Skeletal muscle satellite cell (primary cell): ENCODE data around the gene FLG2.
"Not testable (repeated sequence)": the region's sequence is repeated elsewhere in the genome, so short reads cannot be mapped to it uniquely, and the experiment has no call there.

Experiments
- H3K27me3 ChIP-seq: 2 replicates; pipeline ENCODE4 v1.7.0; 2013; ENCODE audit warnings: low read length; ENCODE audit not compliant: control insufficient read depth, insufficient read depth
- H3K36me3 ChIP-seq: 2 replicates; pipeline ENCODE4 v1.7.0; 2013; ENCODE audit warnings: mild to moderate bottlenecking, control low read depth, low read length; ENCODE audit not compliant: insufficient read depth
- H3K4me1 ChIP-seq: 2 replicates; pipeline ENCODE4 v1.7.0; 2013; ENCODE audit warnings: low read length; ENCODE audit not compliant: control insufficient read depth, insufficient read depth
- H3K4me2 ChIP-seq: 2 replicates; pipeline ENCODE4 v1.7.0; 2013; ENCODE audit warnings: mild to moderate bottlenecking, low read length
- H3K4me3 ChIP-seq: 2 replicates; pipeline ENCODE4 v1.7.0; 2013; ENCODE audit warnings: low read length
- H3K9ac ChIP-seq: 2 replicates; pipeline ENCODE4 v1.7.0; 2013; ENCODE audit warnings: mild to moderate bottlenecking, low read depth, low read length, moderate library complexity
- H3K9me3 ChIP-seq: replicated peaks from 2 replicates; pipeline ENCODE4 v1.7.0; 2013; ENCODE audit warnings: mild to moderate bottlenecking, control low read depth, low read length

Gene FLG2

GRCh38 chr1:152356736-152357135 lies 3.1 kb downstream of the FLG2 start:
- Histone ChIP-seq H3K4me1 (no peaks in the 10 kb centered on the region), H3K9me3 (no peaks in the 10 kb centered on the region), H3K4me2 (no peak overlapping the region), H3K9ac (no peak overlapping the region), H3K36me3 (no peaks in the 10 kb centered on the region), H3K27me3 (no peaks in the 10 kb centered on the region), H3K4me3 (no peak overlapping the region)

GRCh38 chr1:152349611-152350010 lies 10.2 kb downstream of the FLG2 start:
- Histone ChIP-seq H3K9me3 (no peaks in the 10 kb centered on the region), H3K4me1 (no peaks in the 10 kb centered on the region), H3K4me2 (no peak overlapping the region), H3K27me3 (no peaks in the 10 kb centered on the region), H3K36me3 (no peaks in the 10 kb centered on the region), H3K9ac (no peak overlapping the region), H3K4me3 (no peak overlapping the region)

GRCh38 chr1:152348447-152348846 lies 11.4 kb downstream of the FLG2 start:
- Histone ChIP-seq H3K9me3 (no peaks in the 10 kb centered on the region), H3K4me2 (no peak overlapping the region), H3K36me3 (no peaks in the 10 kb centered on the region), H3K27me3 (no peaks in the 10 kb centered on the region), H3K4me1 (no peaks in the 10 kb centered on the region), H3K9ac (no peak overlapping the region), H3K4me3 (no peak overlapping the region)

GRCh38 chr1:152347116-152347728 lies 12.6 kb downstream of the FLG2 start:
- Histone ChIP-seq H3K27me3 (no peaks in the 10 kb centered on the region), H3K36me3 (no peaks in the 10 kb centered on the region), H3K9ac (no peak overlapping the region), H3K9me3 (no peaks in the 10 kb centered on the region), H3K4me1 (no peaks in the 10 kb centered on the region), H3K4me2 (no peak overlapping the region), H3K4me3 (no peak overlapping the region)

- Histone ChIP-seq H3K27me3 (no peaks in the 10 kb centered on the region), H3K4me3 (no peak overlapping the region), H3K36me3 (no peaks in the 10 kb centered on the region), H3K4me2 (no peak overlapping the region), H3K4me1 (no peaks in the 10 kb centered on the region), H3K9ac (no peak overlapping the region), H3K9me3 (no peaks in the 10 kb centered on the region)
These were observed 15.4 kb downstream of the FLG2 start for GRCh38 chr1:152344438-152344837.

- Histone ChIP-seq H3K27me3 (no peaks in the 10 kb centered on the region), H3K36me3 (no peaks in the 10 kb centered on the region), H3K4me1 (no peaks in the 10 kb centered on the region), H3K4me2 (no peak overlapping the region), H3K9ac (no peak overlapping the region), H3K4me3 (no peak overlapping the region), H3K9me3 (no peaks in the 10 kb centered on the region)
These were observed 16.8 kb downstream of the FLG2 start for GRCh38 chr1:152343006-152343405.

GRCh38 chr1:152335399-152335798 lies 24.4 kb downstream of the FLG2 start:
- H3K27me3 ChIP-seq, result no peaks in the 10 kb centered on the region
- H3K9me3 ChIP-seq, result no peaks in the 10 kb centered on the region
- H3K9ac ChIP-seq, result no peak overlapping the region
- no peak overlapping the region for H3K4me2 ChIP-seq
- no peaks in the 10 kb centered on the region for H3K4me1 ChIP-seq
- H3K36me3 ChIP-seq, result no peaks in the 10 kb centered on the region
- no peak overlapping the region for H3K4me3 ChIP-seq

GRCh38 chr1:152328801-152329391 lies 30.9 kb downstream of the FLG2 start:
- H3K4me1 ChIP-seq, result no peaks in the 10 kb centered on the region
- no peaks in the 10 kb centered on the region for H3K9me3 ChIP-seq
- H3K9ac ChIP-seq, result no peak overlapping the region
- H3K4me3 ChIP-seq, result no peak overlapping the region
- no peak overlapping the region for H3K4me2 ChIP-seq
- H3K27me3 ChIP-seq, result no peaks in the 10 kb centered on the region
- no peaks in the 10 kb centered on the region for H3K36me3 ChIP-seq

- Histone ChIP-seq H3K4me3 (no peak within 1 kb of the TSS), H3K9ac (no peak within 1 kb of the TSS), H3K4me1 (no peaks in the 10 kb centered on the region), H3K27me3 (no peaks in the 10 kb centered on the region), H3K4me2 (no peak within 1 kb of the TSS), H3K36me3 (no peaks in the 10 kb centered on the region), H3K9me3 (no peaks in the 10 kb centered on the region)
These were observed 34.7 kb downstream of the FLG2 start, which contains the start of gene FLG for GRCh38 chr1:152325111-152325510. FLG (minus strand) TSS chr1:152325239; CDS start chr1:152315456, 9,783 bp downstream.

- Histone ChIP-seq H3K9me3 (no peaks in the 10 kb centered on the region), H3K36me3 (no peaks in the 10 kb centered on the region), H3K9ac (no peak overlapping the region), H3K4me3 (no peak overlapping the region), H3K4me2 (no peak overlapping the region), H3K27me3 (no peaks in the 10 kb centered on the region), H3K4me1 (no peaks in the 10 kb centered on the region)
These were observed 45.8 kb downstream of the FLG2 start for GRCh38 chr1:152313970-152314369.

- no peak overlapping the region for H3K4me3 ChIP-seq
- no peaks in the 10 kb centered on the region for H3K4me1 ChIP-seq
- H3K36me3 ChIP-seq, result no peaks in the 10 kb centered on the region
- H3K4me2 ChIP-seq, result no peak overlapping the region
- H3K9me3 ChIP-seq, result no peaks in the 10 kb centered on the region
- H3K9ac ChIP-seq, result no peak overlapping the region
- no peaks in the 10 kb centered on the region for H3K27me3 ChIP-seq
These were observed 46.4 kb downstream of the FLG2 start for GRCh38 chr1:152313319-152313801.

GRCh38 chr1:152312169-152312568 lies 47.6 kb downstream of the FLG2 start:
- H3K4me3 ChIP-seq, H3K36me3 ChIP-seq, H3K4me1 ChIP-seq, H3K9ac ChIP-seq, H3K27me3 ChIP-seq, H3K9me3 ChIP-seq, H3K4me2 ChIP-seq: not testable (repeated sequence)
